HG03457 (cell line): ENCODE measurements around the gene CHCHD6.

Experiments
- ATAC-seq: cut with Tn5 transposase; IDR thresholded peaks from one replicate; pipeline ENCODE4 v1.9.1; 2021; ENCODE audit warnings: moderate number of reproducible peaks; ENCODE audit not compliant: unreplicated experiment

CHCHD6 gene

GRCh38 chr3:126737527-126737926 is 33.5 kb downstream of the CHCHD6 start:
- ATAC-seq = no peak

GRCh38 chr3:126742057-126742456 is 38.0 kb downstream of the CHCHD6 start:
- ATAC-seq = no peak

- no peak for ATAC-seq
Measured at GRCh38 chr3:126743350-126743749, 39.3 kb downstream of the CHCHD6 start.

GRCh38 chr3:126743781-126744180 is 39.7 kb downstream of the CHCHD6 start:
- no peak for ATAC-seq

- ATAC-seq = no peak
Measured at GRCh38 chr3:126745760-126746394, 41.8 kb downstream of the CHCHD6 start.

GRCh38 chr3:126746395-126747177 is 42.5 kb downstream of the CHCHD6 start:
- no peak for ATAC-seq

- no peak for ATAC-seq
Measured at GRCh38 chr3:126747768-126748167, 43.7 kb downstream of the CHCHD6 start.

- ATAC-seq = no peak
Measured at GRCh38 chr3:126748701-126749546, 44.9 kb downstream of the CHCHD6 start.

GRCh38 chr3:126749547-126749875 is 45.5 kb downstream of the CHCHD6 start:
- no peak for ATAC-seq

- ATAC-seq = no peak
Measured at GRCh38 chr3:126749931-126750755, 46.1 kb downstream of the CHCHD6 start.

- no peak for ATAC-seq
Measured at GRCh38 chr3:126750756-126751121, 46.7 kb downstream of the CHCHD6 start.

GRCh38 chr3:126751611-126752302 is 47.7 kb downstream of the CHCHD6 start:
- ATAC-seq = no peak

GRCh38 chr3:126752303-126753190 is 48.5 kb downstream of the CHCHD6 start:
- no peak for ATAC-seq

GRCh38 chr3:126753191-126754160 is 49.4 kb downstream of the CHCHD6 start:
- no peak for ATAC-seq

GRCh38 chr3:126755866-126756265 is 51.8 kb downstream of the CHCHD6 start:
- ATAC-seq = no peak

- ATAC-seq = no peak
Measured at GRCh38 chr3:126758026-126758425, 54.0 kb downstream of the CHCHD6 start.

- ATAC-seq = no peak
Measured at GRCh38 chr3:126758882-126759281, 54.8 kb downstream of the CHCHD6 start.

GRCh38 chr3:126760541-126760940 is 56.5 kb downstream of the CHCHD6 start:
- no peak for ATAC-seq
